NB4 (cell line): Measurements from ENCODE around the gene LRP11.

Experiments used
- DNase-seq: peaks from one replicate; pipeline ENCODE4 v3.0.0; 2010; ENCODE audit warnings: low read depth
- H3K4me3 ChIP-seq: one replicate; pipeline ENCODE4 v1.5.1; 2011; ENCODE audit warnings: mild to moderate bottlenecking, low read depth, low read length, moderate library complexity
- MYC ChIP-seq: IDR thresholded peaks from 2 replicates; pipeline ENCODE4 v1.6.1; 2011; ENCODE audit warnings: low read depth, low read length
- POLR2A ChIP-seq: IDR thresholded peaks from 2 replicates; pipeline ENCODE4 v1.6.1; 2011; ENCODE audit warnings: mild to moderate bottlenecking; ENCODE audit not compliant: insufficient read length; ENCODE audit errors: extremely low read depth
- TF ChIP-seq, protein P1 (sequence below): IDR thresholded peaks from 2 replicates; pipeline ENCODE4 v1.6.1; 2011; ENCODE audit warnings: low read depth, low read length
- TF ChIP-seq, protein P2 (sequence below): IDR thresholded peaks from one replicate; pipeline ENCODE4 v1.5.1; 2012; ENCODE audit warnings: low read depth, low read length

The LRP11 gene

DNA sequence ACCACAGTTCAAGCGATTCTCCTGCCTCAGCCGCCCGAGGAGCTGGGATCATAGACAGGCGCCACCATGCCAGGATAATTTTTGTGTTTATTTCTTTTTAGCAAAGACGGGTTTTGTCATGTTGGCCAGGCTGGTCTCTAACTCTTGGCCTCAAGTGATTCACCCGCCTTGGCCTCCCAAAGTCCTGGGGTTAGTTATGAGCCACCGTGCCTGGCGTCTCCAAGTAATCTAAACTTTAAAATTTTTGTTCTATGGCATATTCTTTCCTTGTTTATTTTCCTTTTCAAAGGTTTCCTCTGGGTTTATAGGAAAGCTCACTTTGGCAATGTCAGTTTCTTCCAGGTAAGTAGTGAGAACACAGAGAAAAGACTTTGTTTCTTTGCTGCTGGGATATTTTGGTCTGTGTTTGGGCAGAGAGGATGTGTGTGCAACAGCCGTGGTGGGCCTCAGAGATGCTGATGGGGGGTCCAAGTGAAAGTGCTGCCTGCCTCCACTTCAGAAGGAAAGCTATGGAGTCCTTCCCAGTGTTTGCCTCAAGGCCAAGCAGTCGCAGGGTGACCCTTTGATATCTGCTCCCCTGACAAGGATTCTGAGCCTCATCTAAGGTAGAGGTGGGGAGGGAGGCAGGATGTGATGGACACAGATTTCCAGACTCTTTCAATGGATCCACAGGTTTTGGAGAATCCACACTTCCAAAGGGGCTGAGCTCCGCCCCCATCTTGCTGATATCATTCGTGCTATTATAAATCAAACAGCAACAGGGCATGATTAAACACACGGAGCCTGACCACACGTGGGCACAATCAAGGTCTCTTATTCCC lies 2.3 kb downstream of the LRP11 start:
- DNase-seq, result no peak
- TF ChIP-seq, protein P1, sequence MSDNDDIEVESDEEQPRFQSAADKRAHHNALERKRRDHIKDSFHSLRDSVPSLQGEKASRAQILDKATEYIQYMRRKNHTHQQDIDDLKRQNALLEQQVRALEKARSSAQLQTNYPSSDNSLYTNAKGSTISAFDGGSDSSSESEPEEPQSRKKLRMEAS, result no peak
- TF ChIP-seq MYC, result no peak
- TF ChIP-seq, protein P2, sequence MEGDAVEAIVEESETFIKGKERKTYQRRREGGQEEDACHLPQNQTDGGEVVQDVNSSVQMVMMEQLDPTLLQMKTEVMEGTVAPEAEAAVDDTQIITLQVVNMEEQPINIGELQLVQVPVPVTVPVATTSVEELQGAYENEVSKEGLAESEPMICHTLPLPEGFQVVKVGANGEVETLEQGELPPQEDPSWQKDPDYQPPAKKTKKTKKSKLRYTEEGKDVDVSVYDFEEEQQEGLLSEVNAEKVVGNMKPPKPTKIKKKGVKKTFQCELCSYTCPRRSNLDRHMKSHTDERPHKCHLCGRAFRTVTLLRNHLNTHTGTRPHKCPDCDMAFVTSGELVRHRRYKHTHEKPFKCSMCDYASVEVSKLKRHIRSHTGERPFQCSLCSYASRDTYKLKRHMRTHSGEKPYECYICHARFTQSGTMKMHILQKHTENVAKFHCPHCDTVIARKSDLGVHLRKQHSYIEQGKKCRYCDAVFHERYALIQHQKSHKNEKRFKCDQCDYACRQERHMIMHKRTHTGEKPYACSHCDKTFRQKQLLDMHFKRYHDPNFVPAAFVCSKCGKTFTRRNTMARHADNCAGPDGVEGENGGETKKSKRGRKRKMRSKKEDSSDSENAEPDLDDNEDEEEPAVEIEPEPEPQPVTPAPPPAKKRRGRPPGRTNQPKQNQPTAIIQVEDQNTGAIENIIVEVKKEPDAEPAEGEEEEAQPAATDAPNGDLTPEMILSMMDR, result no peak
- H3K4me3 ChIP-seq, result no peak overlapping the region

- TF ChIP-seq POLR2A, result no peak
- H3K4me3 ChIP-seq, result no peak overlapping the region
- peak; percentile 24 for DNase-seq
These were observed 3.1 kb downstream of the LRP11 start for GRCh38 chr6:149860834-149861602.

DNA sequence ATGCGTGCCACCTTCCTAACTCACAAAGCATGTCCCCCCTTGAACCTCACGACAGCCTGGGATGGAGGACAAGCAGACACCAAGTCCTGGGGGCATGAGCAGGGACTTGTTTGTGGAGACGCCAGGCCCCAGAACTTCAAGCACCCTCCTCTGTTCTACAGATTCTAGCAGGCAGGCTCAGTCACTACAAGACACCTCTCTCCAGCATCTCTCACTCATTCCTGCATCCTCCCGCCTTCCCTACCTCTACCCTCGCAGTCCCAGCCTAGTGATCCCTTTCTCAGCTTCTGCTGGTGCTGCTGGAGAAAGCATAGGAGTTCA lies 3.7 kb downstream of the LRP11 start:
- no peak for DNase-seq
- no peak overlapping the region for H3K4me3 ChIP-seq
- TF ChIP-seq MYC (no peak), POLR2A (no peak)
- TF ChIP-seq, protein P2, result no peak
- TF ChIP-seq, protein P1, result no peak

GRCh38 chr6:149859938-149860337 lies 4.2 kb downstream of the LRP11 start:
- no peak overlapping the region for H3K4me3 ChIP-seq
- TF ChIP-seq, protein P2, result no peak
- TF ChIP-seq POLR2A, result no peak
- TF ChIP-seq, protein P1, result no peak
- TF ChIP-seq MYC, result no peak
- DNase-seq, result no peak

GRCh38 chr6:149859368-149859767 lies 4.8 kb downstream of the LRP11 start:
- TF ChIP-seq, protein P2, result no peak
- TF ChIP-seq, protein P1, result no peak
- no peak for TF ChIP-seq POLR2A
- no peak for TF ChIP-seq MYC

DNA sequence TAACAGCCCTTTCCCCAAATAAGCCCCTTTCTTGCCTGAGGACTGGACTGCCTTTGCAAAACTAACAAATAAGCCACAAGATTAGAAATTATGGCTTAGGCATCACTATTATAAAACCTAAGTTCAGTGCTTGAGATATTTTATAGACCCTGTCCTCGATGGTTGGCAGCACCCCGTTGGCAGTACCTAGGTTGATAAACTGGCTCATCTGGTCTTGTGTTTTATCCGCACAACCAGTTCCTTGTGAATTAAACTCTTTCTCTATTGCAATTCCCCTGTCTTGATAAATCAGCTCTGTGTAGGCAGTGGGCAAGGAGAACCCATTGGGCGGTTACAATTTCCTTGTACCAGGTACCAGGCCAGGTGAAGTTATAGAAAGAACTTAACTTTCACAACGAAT lies 6.6 kb downstream of the LRP11 start:
- H3K4me3 ChIP-seq, result no peak overlapping the region
- TF ChIP-seq, protein P1, result no peak
- TF ChIP-seq POLR2A, result no peak
- no peak for TF ChIP-seq MYC
- TF ChIP-seq, protein P2, result no peak
- no peak for DNase-seq

More at GRCh38 chr6:149859368-149859767, 4.8 kb downstream of the LRP11 start:
- H3K4me3 ChIP-seq, result no peak overlapping the region
- no peak for DNase-seq
